ENCODE data around the gene SSNA1.

SSNA1 gene

GRCh38 chr9:137219757-137220316 lies 31.4 kb downstream of the SSNA1 start:
- no peak for DNase-seq (ENCODE audit: low read depth in 2 of 2)

GRCh38 chr9:137220317-137221094 lies 32.0 kb downstream of the SSNA1 start:
- no peak for DNase-seq (ENCODE audit: low read depth in 2 of 2)

GRCh38 chr9:137221095-137221505 lies 32.6 kb downstream of the SSNA1 start:
- no peak for DNase-seq (ENCODE audit: low read depth in 2 of 2)

GRCh38 chr9:137221506-137222111 lies 33.1 kb downstream of the SSNA1 start:
- DNase-seq (ENCODE audit: low read depth in 2 of 2) = no peak

GRCh38 chr9:137222190-137223077 lies 34.0 kb downstream of the SSNA1 start, which contains the start of gene RNF208:
TSS of gene RNF208 (minus strand) at chr9:137222240. CDS start at chr9:137221212, 1,028 bp downstream.
- DNase-seq (ENCODE audit: low read depth in 2 of 2) = no peak

- DNase-seq (ENCODE audit: low read depth in 2 of 2) = peak; percentile 99
Observed at GRCh38 chr9:137223078-137223970, 34.8 kb downstream of the SSNA1 start.

- no peak for DNase-seq (ENCODE audit: low read depth in 2 of 2)
Observed at GRCh38 chr9:137224830-137225694, 36.6 kb downstream of the SSNA1 start, which contains the start of gene CYSRT1. TSS of gene CYSRT1 (plus strand) at chr9:137225174. CDS start at chr9:137225622, 448 bp downstream.

GRCh38 chr9:137225699-137226331 lies 37.3 kb downstream of the SSNA1 start:
- DNase-seq (ENCODE audit: low read depth in 2 of 2) = no peak

GRCh38 chr9:137226338-137227053 lies 38.0 kb downstream of the SSNA1 start:
- no peak for DNase-seq (ENCODE audit: low read depth in 2 of 2)

GRCh38 chr9:137227054-137227852 lies 38.8 kb downstream of the SSNA1 start, which contains the start of gene RNF224:
TSS of gene RNF224 (plus strand) at chr9:137227502. CDS start at chr9:137228336, 834 bp downstream.
- DNase-seq (ENCODE audit: low read depth in 2 of 2) = peak; percentile 73 to 74

GRCh38 chr9:137227853-137228505 lies 39.5 kb downstream of the SSNA1 start:
- no peak for DNase-seq (ENCODE audit: low read depth in 2 of 2)

GRCh38 chr9:137228506-137228967 lies 40.1 kb downstream of the SSNA1 start:
- DNase-seq (ENCODE audit: low read depth in 2 of 2) = no peak

GRCh38 chr9:137228968-137229896 lies 40.8 kb downstream of the SSNA1 start:
- no peak for DNase-seq (ENCODE audit: low read depth in 2 of 2)

- no peak for DNase-seq (ENCODE audit: low read depth in 2 of 2)
Observed at GRCh38 chr9:137229903-137230704, 41.6 kb downstream of the SSNA1 start.
